ENCODE results near the gene NR3C2. TPM values are rescaled to one million over a fixed set of nuclear protein-coding genes. Genes with fewer than 3 reads are reported as not detected.

The NR3C2 gene
- polyA plus RNA-seq, 1 donor from 2014 or later: 0.06 TPM

DNA sequence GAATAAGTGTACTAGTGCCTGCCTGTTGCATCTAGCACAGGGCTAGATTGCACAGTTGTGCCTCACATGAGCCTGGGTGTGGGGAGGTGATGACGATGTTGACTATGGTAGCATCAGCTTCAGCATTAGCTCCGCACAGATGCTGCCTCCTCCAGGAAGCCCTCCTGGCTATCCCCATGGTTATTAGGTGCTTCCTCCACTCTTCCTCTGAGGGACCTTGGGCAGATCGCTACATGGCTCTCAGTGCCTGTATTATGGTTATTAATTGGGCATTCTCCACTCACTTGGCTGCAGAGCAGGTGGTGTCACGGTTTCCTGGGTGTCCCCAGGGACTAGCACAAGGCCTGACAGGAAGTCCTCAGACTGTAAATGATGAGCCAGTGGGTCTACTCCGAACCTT, 384.7 kb downstream of the NR3C2 start:
- no peaks in the 10 kb centered on the region for H4K20me1 ChIP-seq (ENCODE audit: insufficient read depth)

DNA sequence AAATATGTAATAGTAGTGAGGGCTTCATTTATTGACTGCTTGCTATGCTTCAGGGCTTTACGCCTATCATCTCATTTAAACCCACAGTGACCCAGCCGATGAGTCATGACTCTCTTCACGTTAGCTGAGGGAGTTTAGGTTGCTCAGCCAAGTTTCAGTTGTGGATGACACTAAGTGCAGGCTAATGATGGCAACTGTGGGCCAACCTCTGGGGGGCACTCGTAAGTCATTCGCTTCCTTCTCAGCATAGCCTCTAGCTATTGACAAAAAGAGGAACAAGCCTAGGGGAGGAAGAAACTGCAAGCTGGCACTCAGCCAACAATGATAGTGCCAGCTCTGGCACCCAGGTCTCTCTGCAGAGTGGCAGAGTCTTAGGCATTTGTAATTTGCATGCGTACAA, 385.3 kb downstream of the NR3C2 start:
- H3K36me3 ChIP-seq (ENCODE audit: insufficient read depth, low read length): no peaks in the 10 kb centered on the region
- TF ChIP-seq, protein P1, sequence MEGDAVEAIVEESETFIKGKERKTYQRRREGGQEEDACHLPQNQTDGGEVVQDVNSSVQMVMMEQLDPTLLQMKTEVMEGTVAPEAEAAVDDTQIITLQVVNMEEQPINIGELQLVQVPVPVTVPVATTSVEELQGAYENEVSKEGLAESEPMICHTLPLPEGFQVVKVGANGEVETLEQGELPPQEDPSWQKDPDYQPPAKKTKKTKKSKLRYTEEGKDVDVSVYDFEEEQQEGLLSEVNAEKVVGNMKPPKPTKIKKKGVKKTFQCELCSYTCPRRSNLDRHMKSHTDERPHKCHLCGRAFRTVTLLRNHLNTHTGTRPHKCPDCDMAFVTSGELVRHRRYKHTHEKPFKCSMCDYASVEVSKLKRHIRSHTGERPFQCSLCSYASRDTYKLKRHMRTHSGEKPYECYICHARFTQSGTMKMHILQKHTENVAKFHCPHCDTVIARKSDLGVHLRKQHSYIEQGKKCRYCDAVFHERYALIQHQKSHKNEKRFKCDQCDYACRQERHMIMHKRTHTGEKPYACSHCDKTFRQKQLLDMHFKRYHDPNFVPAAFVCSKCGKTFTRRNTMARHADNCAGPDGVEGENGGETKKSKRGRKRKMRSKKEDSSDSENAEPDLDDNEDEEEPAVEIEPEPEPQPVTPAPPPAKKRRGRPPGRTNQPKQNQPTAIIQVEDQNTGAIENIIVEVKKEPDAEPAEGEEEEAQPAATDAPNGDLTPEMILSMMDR (IDR thresholded peaks at IDR 0.05; ENCODE audit: poor library complexity, severe bottlenecking): no peak
- TF ChIP-seq POLR2AphosphoS5 (IDR thresholded peaks at IDR 0.05): no peak
- no peaks in the 10 kb centered on the region for H3K9me3 ChIP-seq (ENCODE audit: low read length)
- no peak overlapping the region for H3K27ac ChIP-seq (ENCODE audit: low read length)
- no peaks in the 10 kb centered on the region for H3K79me2 ChIP-seq (replicated peaks; ENCODE audit: insufficient read depth, low read length)
- H3K9me2 ChIP-seq (ENCODE audit: insufficient read depth, low read length): no peaks in the 10 kb centered on the region
- no peaks in the 10 kb centered on the region for H4K20me1 ChIP-seq (ENCODE audit: insufficient read depth)
- H3K4me3 ChIP-seq (ENCODE audit: low read length): no peak overlapping the region
- no peak overlapping the region for H3K9ac ChIP-seq (ENCODE audit: low read length)
- no peak overlapping the region for H3K4me2 ChIP-seq (ENCODE audit: low read length)
- no peak overlapping the region for H2AFZ ChIP-seq (ENCODE audit: low read depth, low read length)
- no peaks in the 10 kb centered on the region for H3F3A ChIP-seq (ENCODE audit: insufficient read depth, low read length, poor library complexity, severe bottlenecking)
- H3K27me3 ChIP-seq (ENCODE audit: insufficient read depth, low read depth, low read length): no peaks in the 10 kb centered on the region

More for the DNA sequence above, 384.7 kb downstream of the NR3C2 start:
- Histone ChIP-seq H3K4me3 (ENCODE audit: low read length) (no peak overlapping the region), H3K79me2 (replicated peaks; ENCODE audit: insufficient read depth, low read length) (no peaks in the 10 kb centered on the region), H3K9me2 (ENCODE audit: insufficient read depth, low read length) (no peaks in the 10 kb centered on the region), H3K36me3 (ENCODE audit: insufficient read depth, low read length) (no peaks in the 10 kb centered on the region), H3F3A (ENCODE audit: insufficient read depth, low read length, poor library complexity, severe bottlenecking) (no peaks in the 10 kb centered on the region), H2AFZ (ENCODE audit: low read depth, low read length) (no peak overlapping the region), H3K9ac (ENCODE audit: low read length) (no peak overlapping the region), H3K27me3 (ENCODE audit: insufficient read depth, low read depth, low read length) (no peaks in the 10 kb centered on the region), H3K4me2 (ENCODE audit: low read length) (no peak overlapping the region), H3K27ac (ENCODE audit: low read length) (no peak overlapping the region), H3K9me3 (ENCODE audit: low read length) (no peaks in the 10 kb centered on the region)
- TF ChIP-seq EZH2 (IDR thresholded peaks at IDR 0.05; ENCODE audit: borderline replicate concordance, insufficient read depth, low read length, poor library complexity, severe bottlenecking): no peak
- TF ChIP-seq, protein P2, sequence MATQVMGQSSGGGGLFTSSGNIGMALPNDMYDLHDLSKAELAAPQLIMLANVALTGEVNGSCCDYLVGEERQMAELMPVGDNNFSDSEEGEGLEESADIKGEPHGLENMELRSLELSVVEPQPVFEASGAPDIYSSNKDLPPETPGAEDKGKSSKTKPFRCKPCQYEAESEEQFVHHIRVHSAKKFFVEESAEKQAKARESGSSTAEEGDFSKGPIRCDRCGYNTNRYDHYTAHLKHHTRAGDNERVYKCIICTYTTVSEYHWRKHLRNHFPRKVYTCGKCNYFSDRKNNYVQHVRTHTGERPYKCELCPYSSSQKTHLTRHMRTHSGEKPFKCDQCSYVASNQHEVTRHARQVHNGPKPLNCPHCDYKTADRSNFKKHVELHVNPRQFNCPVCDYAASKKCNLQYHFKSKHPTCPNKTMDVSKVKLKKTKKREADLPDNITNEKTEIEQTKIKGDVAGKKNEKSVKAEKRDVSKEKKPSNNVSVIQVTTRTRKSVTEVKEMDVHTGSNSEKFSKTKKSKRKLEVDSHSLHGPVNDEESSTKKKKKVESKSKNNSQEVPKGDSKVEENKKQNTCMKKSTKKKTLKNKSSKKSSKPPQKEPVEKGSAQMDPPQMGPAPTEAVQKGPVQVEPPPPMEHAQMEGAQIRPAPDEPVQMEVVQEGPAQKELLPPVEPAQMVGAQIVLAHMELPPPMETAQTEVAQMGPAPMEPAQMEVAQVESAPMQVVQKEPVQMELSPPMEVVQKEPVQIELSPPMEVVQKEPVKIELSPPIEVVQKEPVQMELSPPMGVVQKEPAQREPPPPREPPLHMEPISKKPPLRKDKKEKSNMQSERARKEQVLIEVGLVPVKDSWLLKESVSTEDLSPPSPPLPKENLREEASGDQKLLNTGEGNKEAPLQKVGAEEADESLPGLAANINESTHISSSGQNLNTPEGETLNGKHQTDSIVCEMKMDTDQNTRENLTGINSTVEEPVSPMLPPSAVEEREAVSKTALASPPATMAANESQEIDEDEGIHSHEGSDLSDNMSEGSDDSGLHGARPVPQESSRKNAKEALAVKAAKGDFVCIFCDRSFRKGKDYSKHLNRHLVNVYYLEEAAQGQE (IDR thresholded peaks at IDR 0.05; ENCODE audit: borderline replicate concordance): no peak
- TF ChIP-seq RAD21 (conservative IDR thresholded peaks at IDR 0.05): no peak
- TF ChIP-seq, protein P1 (IDR thresholded peaks at IDR 0.05; ENCODE audit: poor library complexity, severe bottlenecking): no peak
- no peak for TF ChIP-seq MXI1 (conservative IDR thresholded peaks at IDR 0.05; ENCODE audit: poor library complexity, severe bottlenecking)
- TF ChIP-seq TAF1 (IDR thresholded peaks at IDR 0.05; ENCODE audit: low read depth): no peak

Measured in neural cell (in vitro differentiated cells).